A549 (cell line): ENCODE measurements around the gene ATRN.

Experiments
- POLR2A ChIP-seq: IDR thresholded peaks from 2 replicates; pipeline ENCODE4 v1.6.1; 2012; ENCODE audit warnings: mild to moderate bottlenecking, low read length
- TF ChIP-seq, protein P1 (sequence below): fragments of 200-600 bp; sonication (generic); IDR thresholded peaks from 2 replicates; pipeline ENCODE4 v1.6.1; 2016; ENCODE audit warnings: antibody characterized with exemption, mild to moderate bottlenecking, moderate library complexity

DNA sequence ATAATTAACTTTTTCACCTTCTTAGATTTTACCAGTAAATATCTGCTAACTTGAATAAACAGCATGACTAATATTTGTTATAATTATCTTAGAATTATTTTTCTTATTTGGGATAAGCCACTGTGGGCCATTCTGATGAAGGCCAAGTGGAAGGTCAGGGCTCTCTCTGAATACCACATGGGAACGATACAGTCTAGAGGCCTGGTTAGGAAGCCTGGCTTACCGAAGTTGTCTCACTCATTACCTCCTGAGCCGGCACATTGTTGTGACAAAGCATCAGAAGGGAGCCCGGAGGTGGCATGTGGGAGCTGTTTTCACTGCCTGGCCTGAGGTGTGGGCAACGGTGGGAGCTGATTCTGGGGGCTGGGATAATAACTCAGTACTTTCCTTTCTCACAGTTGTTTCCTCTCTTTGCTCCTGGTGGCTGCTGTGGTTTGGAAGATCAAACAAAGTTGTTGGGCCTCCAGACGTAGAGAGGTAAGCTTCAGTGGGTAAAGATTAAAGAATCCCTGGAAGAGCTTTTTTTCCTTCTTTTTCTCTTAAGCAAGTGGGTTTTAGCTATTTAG lies 163.2 kb downstream of the ATRN start:
- no peak for TF ChIP-seq POLR2A
- TF ChIP-seq, protein P1, sequence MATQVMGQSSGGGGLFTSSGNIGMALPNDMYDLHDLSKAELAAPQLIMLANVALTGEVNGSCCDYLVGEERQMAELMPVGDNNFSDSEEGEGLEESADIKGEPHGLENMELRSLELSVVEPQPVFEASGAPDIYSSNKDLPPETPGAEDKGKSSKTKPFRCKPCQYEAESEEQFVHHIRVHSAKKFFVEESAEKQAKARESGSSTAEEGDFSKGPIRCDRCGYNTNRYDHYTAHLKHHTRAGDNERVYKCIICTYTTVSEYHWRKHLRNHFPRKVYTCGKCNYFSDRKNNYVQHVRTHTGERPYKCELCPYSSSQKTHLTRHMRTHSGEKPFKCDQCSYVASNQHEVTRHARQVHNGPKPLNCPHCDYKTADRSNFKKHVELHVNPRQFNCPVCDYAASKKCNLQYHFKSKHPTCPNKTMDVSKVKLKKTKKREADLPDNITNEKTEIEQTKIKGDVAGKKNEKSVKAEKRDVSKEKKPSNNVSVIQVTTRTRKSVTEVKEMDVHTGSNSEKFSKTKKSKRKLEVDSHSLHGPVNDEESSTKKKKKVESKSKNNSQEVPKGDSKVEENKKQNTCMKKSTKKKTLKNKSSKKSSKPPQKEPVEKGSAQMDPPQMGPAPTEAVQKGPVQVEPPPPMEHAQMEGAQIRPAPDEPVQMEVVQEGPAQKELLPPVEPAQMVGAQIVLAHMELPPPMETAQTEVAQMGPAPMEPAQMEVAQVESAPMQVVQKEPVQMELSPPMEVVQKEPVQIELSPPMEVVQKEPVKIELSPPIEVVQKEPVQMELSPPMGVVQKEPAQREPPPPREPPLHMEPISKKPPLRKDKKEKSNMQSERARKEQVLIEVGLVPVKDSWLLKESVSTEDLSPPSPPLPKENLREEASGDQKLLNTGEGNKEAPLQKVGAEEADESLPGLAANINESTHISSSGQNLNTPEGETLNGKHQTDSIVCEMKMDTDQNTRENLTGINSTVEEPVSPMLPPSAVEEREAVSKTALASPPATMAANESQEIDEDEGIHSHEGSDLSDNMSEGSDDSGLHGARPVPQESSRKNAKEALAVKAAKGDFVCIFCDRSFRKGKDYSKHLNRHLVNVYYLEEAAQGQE: no peak
